HG03432 (cell line): ENCODE results near the gene HCST.
"Not testable (repeated sequence)": the region's sequence is repeated elsewhere in the genome, so short reads cannot be mapped to it uniquely, and the experiment has no call there.

Experiments
- ATAC-seq: cut with Tn5 transposase; IDR thresholded peaks from one replicate; pipeline ENCODE4 v1.9.1; 2021; ENCODE audit warnings: mild to moderate bottlenecking, moderate library complexity; ENCODE audit not compliant: unreplicated experiment

The HCST gene

DNA sequence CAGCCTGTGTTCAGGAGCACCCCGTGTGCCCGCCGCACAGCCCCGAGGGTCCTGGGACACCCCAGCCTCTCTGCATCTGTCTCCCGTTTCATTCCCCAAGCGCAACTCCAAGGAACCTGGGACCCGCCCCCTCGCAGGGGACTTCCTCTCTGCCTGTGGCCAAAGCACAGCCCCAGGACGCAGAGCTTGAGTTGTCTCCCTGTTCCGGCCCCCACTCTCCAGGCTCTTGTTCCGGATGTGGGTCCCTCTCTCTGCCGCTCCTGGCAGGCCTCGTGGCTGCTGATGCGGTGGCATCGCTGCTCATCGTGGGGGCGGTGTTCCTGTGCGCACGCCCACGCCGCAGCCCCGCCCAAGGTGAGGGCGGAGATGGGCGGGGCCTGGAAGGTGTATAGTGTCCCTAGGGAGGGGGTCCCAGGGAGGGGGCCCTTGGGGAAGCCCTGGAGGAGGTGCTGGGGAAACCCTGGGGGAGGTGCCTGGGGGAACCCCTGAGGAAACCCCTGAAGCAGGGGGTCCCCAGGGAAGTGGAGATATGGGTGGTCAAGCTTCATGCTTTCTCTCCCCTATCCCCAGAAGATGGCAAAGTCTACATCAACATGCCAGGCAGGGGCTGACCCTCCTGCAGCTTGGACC, 1.3 kb downstream of the HCST start:
- ATAC-seq, result peak; percentile 52

DNA sequence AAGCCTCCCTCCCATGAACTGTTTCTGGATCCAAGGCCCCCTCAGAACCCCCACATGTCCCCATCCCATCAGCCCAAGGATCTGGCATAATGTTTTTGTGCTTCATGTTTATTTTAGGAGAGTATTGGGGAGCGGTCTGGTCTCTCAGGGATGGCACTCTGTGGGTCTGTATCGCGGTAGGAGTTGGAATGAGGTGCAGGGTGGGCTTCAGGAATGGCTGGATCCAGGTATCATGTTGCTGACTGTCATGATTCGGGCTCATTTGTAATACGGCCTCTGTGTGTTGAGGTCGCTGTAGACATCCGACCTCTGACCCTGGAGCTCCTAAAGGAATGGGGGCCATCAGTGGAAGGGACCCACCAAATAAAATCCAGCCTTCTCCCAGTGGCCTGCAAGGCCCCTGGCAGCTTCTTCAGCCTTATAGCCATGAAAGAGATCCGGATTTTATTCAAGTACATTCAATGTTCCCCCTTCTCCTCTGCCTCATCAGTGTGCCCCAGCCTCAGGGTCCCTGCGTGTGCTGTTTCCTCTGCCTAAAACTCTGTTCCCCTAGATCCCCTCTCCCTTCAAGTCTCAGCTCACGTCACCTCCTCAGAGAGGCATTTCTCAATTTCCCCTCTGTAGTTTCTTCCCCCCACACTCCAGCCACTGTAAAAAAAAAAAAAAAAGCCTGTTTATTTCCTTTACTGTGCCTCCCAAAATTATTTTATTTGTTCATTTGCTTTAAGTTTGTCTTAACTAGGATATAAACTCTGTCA, 2.2 kb downstream of the HCST start:
- no peak for ATAC-seq

DNA sequence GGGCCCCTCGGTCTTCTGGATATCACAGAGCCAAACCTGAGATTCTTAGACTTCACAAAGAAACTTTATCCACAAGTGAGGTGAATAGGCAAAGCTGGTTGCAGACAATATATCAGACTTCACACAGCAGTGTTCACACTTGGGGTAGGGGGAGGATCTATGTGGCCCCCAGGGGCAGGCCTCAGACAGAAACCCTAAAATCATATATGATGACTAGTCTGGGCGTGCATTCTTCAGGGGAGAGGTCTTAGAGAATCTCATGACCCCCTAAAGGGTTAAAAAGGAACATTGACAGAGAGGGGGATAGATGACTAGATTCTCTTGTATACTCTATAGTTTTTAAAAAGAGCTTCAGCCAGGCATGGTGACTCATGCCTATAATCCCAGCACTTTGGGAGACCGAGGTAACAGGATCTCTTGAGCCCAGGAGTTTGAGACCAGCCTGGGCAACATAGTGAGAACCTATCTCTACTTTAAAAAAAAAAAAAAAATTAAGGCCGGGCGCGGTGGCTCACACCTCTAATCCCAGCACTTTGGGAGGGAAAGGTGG, 2.9 kb downstream of the HCST start:
- ATAC-seq, result no peak

DNA sequence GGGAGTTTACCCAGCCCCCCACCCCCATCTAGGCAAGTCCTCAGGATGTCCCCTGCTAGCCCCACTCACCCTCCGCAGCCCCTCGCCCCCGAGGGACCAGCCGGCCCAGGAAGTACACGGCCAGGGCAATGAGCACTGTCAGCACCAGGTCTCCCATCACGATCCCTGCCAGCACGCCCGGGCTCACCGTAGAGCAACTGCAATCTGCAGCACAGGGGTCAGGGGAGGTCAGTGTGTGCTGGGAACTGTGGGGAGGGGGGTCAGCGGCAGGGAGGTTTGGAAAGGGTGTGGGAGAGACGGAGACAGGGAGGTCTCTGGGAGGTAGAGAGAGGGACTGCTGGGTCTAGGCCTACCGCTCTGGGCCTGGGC, 5.0 kb downstream of the HCST start:
- ATAC-seq, result no peak

DNA sequence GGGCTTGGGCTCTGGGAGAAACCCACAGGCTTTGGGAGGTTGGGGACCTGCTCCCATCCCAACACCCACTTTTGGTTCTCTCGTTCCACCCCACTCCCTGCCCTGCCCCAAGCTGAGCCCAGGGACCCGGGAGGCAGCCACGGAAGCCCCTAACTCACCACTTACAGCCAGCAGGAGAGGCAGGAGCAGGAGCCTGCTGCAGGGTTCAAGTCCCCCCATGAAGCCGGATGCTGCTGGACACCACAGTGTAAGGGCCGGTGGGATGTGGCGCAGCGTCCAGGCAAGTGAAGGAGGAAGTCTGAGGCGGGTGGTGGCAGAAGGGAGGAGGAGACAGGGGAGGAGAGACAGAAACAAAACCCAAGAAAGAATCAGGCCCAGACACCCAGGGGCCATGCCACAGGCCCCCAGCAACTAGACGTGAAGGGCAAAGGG, 5.7 kb downstream of the HCST start, which contains the start of gene TYROBP:
Gene TYROBP, minus strand, starts transcription at position 286 of the 432 bp plus-strand sequence. Its CDS starts 67 bp downstream, at position 219.
- ATAC-seq, result no peak

DNA sequence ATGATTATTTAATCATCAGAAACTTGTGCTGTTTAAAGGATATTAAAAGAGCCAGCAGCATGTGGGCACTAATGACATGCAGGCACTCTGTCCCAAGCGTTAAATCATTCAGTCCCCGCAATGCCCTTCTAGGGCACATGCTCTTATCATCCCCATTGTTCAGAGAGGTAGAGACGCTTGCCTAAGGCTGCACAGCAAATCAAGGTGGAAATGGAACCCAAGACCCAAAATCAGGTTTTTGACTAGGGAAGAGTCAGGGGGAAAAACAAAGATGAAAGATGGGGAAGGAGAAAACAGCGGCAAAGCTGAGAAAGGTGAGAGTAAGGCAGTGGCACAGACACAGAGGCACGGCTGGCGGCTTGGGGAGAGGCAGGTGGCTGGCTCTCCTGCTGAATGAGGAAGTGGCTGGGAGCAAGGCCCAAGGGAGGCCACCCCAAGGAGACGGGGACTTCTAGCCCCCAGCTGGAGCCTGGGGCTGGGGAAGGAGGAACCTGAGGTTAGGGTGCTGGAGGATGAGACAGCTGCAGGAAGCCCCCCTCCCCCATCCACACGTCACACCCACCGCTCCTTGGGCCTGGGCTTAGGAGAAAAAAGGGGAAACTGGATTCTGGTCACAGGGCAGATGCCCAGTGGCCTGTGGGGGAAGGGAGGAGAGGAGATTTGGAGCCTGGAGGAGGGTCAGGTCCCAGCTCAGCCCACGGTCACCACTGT, 6.8 kb downstream of the HCST start:
- ATAC-seq, result no peak

DNA sequence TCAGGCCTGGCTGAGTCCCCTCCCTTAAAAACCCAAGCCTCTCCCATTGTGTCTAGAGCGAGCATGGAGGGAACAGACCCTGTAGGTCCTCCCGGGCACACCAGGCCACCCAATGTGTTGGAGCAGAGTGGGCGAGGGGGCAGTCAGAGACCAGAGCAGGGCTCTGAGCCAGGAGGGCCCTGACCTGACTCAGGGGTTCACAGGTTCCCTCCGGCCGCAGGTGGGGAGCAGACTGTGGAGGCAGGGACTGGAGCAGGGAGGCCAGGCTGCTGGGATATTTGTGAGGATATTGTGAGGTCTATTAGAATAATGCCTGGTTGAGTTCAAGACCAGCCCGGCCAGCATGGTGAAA, 7.3 kb downstream of the HCST start:
- ATAC-seq, result no peak

DNA sequence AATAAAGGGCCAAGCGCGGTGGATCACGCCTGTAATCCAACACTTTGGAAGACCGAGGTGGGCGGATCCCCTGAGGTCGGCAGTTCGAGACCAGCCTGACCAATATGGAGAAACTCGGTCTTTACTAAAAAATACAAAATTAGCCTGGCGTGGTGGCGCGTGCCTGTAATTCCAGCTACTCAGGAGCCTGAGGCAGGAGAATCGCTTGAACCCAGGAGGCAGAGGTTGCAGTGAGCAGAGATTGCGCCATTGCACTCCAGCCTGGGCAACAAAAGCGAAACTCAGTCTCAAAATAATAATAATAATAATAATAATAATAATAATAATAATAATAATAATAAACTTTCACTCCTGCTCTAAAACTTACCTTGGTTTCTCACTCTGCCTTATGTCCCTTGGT, 8.0 kb downstream of the HCST start:
- ATAC-seq, result not testable (repeated sequence)

DNA sequence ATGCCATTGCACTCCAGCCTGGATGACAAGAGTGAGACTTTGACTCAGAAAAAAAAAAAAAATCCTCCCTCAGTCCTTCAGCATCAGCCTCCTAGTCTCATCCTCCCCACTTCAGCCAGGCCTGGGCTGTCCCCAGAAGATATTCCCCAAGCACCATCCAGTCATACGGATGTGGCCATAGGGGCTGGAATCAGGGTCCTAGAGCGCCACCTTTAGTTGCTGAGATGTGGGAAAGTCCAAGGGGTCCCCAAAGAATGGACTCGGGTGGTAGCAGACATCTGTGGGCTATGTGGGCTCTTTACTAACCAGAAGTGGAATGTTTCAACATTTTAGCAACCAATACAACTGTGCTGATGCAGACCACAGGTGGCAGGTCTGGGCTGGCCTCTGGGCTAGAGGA, 8.8 kb downstream of the HCST start:
- no peak for ATAC-seq

DNA sequence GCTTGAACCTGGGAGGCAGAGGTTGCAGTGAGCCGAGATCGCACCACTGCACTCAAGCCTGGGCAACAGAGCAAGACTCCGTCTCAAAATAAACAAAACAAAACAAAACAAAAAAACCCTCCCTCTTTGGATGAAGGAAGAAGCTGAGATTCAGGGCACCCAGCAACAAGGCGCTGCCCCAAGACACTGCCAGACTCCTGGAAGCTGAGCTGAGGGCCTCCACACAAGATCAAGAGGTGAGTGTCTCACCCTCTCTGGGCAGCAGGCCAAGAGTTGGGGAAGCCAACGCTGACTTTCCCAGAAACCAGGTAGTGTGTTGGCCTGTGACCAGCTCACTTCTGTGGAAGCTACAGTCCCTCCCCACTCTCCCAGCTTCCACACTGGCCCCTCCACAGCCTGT, 9.5 kb downstream of the HCST start:
- ATAC-seq, result no peak

DNA sequence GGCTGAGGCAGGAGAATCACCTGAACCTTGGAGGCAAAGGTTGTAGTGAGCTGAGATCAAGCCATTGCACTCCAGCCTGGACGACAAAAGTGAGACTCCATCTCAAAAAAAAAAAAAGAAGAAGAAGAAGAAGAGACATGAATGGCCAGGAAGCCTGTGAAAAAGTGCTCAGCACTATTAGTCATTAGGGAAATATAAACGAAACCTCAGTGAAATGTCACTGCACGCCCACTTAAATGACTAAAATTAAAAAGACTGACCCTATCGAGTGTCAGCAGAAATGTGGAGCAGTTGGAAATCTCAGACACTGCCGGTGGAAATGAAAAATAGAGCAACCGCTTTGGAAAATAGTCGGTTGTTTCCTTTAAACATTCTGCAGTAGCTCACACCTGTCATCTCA, 11.3 kb downstream of the HCST start:
- no peak for ATAC-seq

DNA sequence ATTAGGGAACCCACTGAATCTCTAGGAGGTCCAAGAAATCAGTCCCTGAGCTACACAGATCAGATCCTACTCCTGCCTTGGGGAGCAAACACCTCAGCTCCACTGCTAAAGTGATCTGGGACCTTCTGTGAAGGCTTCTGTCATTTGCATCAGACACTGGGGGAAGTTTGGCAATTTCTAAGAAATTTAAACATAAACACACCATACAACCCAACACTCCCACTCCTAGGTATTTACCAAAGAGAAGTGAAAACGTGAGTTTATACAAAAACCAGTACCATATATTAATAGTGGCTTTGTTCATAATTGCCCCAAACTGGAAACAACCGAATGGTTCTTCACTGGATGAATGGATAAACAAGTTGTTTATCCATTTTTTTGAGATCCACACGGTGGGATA, 13.1 kb downstream of the HCST start:
- no peak for ATAC-seq

DNA sequence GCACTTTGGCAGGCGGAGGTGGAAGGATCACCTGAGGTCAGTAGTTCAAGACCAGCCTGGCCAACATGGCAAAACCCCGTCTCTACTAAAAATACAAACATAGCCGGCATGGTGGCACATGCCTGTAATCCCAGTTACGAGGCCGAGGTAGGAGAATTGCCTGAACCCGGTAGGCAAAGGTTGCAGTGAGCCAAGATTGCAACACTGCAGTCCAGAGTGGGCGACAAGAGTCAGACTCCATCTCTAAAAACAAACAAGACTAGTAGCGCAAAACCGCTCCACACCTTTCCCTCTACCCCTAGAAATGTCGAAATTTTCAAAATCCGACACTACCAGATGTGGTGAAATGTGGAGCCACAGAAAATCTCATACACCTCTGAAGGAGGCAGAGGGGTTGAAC, 17.0 kb downstream of the HCST start:
- ATAC-seq, result no peak

DNA sequence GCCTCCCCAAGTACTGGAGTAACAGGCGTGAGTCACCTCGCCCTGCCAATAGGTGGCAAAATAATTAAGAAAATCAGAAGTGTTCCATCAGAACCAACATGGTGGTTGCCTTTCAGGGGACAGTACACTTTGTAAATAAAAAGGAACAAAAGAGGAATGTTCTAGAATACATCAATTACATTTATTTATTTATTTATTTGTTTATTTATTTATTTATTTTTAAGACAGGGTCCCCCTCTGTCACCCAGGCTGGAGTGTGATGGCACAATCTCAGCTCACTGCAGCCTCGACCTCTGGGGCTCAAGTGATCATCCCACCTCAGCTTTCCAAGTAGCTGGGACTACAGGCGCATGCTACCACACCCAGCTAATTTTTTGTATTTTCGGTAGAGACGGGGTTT, 18.7 kb downstream of the HCST start:
- no peak for ATAC-seq

DNA sequence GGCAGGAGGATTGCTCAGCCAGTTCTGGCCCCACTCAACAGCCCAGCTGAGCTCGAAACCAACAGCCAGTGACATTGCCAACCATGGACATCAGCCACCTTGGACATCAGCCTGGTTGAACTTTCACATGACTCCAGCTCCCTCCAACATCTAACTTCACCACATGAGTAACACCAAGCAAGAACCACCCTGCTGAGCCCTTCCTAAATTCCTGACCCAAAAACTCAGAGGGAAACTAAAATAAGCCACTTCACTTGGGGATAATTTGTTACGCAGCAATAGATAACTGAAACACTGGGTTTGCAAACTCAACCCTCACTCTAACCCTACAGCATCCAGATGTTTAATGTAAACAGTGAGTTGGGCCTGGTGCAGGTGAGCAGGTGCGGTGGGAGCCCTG, 23.2 kb downstream of the HCST start:
- no peak for ATAC-seq

DNA sequence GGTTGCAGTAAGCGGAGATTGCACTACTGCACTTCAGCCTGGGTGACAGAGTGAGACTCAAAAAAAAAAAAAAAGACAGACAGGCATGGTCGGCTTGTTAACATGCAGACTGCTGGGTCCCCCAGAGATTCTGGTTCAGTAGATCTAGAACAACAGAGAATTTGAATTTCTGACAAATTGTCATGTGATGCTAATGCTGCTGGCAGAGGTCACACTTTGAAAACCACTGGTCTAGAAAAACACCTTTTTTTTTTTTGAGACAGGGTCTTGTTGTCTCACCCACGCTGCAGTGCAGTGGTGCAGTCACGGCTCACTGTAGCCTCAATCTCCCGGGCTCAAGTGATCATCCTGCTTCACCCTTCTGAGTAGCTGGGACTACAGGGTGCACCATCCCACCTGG, 26.2 kb downstream of the HCST start:
- ATAC-seq, result no peak

DNA sequence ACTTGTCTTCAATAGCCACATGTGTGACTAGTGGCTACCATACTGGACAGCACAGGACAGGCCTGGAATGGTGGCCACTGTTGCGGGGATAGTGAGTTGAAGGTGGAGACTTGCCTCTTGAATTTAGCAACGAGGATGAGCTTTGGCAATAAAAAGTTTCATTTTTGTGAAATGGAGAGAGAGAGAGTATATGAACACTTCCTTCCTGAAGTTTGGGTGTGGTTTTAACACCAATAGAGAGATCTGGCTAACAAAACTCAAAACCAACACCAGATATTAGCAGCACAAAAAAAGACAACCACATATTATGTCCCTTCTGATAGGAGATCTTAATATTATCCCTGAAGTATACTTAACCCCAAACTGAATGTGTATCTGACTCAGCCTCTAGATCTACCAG, 27.5 kb downstream of the HCST start:
- ATAC-seq, result no peak

DNA sequence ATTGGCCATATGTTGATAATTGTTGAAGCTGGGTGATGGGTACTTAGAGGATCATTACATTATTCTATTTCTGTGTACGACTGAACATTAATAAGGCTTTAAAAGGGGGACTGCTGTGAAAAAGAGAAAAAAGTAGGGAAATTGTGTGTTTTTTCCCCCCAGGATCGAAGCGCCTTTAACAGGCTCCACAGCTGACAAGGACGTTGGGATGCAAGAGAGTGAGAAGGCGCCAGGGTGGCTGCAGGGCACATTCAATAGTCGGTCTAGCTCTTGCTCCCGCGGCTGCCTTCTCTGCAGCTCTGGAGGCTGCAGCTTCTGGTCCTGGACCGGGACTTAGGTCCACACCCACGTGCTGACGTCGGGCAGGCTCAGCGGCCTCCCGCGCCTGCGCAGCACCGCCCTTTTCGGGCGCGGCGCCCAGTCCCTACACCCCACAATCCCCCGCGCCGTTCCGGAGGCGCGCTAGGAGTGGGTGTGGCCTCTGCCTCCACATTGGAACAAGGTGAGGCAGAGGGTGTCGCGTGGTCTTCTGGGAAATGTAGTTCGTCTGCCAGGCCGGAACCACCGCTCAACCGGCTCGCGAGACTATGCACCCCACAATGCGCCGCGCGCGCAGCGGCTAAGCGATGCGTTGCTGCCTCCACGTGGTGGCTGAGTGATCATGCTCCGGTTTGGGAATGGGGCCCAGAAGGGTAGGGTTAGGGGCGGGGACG, 29.0 kb downstream of the HCST start:
- ATAC-seq, result peak; percentile 91

DNA sequence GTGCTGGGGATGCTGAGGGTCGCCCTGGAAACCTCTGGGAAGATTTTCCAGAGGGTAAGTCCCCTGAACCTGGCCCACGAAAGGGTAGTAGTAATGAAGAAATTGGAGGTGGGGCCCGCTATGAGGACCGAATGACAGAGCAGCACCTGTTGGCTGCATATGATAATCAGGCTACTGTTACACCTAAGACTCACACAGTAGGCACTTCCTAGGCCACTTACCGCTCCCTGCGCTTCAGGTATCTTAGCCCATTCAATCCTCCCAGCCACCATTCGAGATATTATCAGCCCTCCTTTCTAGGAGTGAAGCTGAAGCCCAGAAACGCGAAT, 29.5 kb downstream of the HCST start:
- no peak for ATAC-seq

DNA sequence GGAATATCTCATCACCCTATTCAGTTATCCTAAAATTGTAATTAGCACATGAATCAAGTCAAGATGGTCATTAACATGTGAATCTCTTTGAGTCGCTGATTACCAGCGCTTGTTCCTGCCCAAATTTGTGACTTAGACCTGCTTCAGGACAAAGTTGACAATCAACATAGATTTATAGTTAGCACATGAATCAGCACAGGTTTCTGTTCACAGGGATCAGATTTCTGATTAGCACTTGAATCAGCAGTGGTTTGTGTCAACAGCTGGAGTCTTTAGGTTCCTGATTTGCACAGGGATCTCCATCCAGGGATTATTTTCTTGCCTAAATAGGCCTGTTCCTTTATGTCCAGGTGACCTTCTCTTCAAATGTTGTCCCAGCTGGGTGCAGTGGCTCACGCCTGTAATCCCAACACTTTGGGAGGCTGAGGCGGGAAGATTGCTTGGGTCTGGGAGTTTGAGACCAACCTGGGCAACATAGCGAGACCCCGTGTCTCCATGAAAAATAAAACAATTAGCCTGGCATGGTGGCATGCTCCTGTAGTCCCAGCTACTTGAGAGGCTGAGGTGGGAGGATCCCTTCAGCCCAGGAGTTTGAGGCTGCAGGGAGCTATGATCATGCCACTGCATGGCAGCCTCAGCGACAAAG, 30.1 kb downstream of the HCST start:
- no peak for ATAC-seq
